WTC11 (cell line): ENCODE measurements around the gene CFAP99. TPM values are rescaled to one million over a fixed set of nuclear protein-coding genes. Genes with fewer than 3 reads are reported as not detected.

Experiments
- ATAC-seq: fragments of 200-7000 bp; cut with Tn5 transposase; 2 replicates; pipeline ENCODE4 v1.10.0; 2021; ENCODE audit warnings: mild to moderate bottlenecking, moderate library complexity
- CTCF ChIA-PET: fragments of 300-600 bp; sonication (Branson Sonifier 250); formaldehyde crosslinking; loops from one replicate; lab custom pipeline; 2021; ENCODE audit warnings: antibody characterized with exemption; lab: Charles Lee
- POLR2A ChIA-PET: fragments of 350-600 bp; sonication (Branson Sonifier 250); formaldehyde crosslinking; loops from one replicate; lab custom pipeline; 2021; ENCODE audit warnings: antibody characterized with exemption; lab: Charles Lee
- DNase-seq: peaks from one replicate; pipeline ENCODE4 v3.0.0; 2021; ENCODE audit warnings: low spot score
- H3K27ac Mint-ChIP-seq: 2 replicates; pipeline ENCODE4 v1.8.0; 2021; ENCODE audit warnings: mixed read lengths
- H3K27me3 Mint-ChIP-seq: 2 replicates; pipeline ENCODE4 v1.8.0; 2021; ENCODE audit warnings: low read depth, mild to moderate bottlenecking, moderate library complexity, mixed read lengths
- H3K36me3 Mint-ChIP-seq: 2 replicates; pipeline ENCODE4 v1.8.0; 2021; ENCODE audit warnings: mixed read lengths
- H3K4me1 Mint-ChIP-seq: 2 replicates; pipeline ENCODE4 v1.8.0; 2022; ENCODE audit warnings: mixed read lengths
- H3K4me3 Mint-ChIP-seq: 2 replicates; pipeline ENCODE4 v1.8.0; 2021; ENCODE audit warnings: mild to moderate bottlenecking, moderate library complexity, mixed read lengths
- H3K9me3 Mint-ChIP-seq: 2 replicates; pipeline ENCODE4 v1.8.0; 2021; ENCODE audit warnings: mixed read lengths
- ELF4 ChIP-seq: sonication (generic); formaldehyde crosslinking; IDR thresholded peaks from 2 replicates; pipeline ENCODE4 v1.8.1; 2022; ENCODE audit warnings: low read depth, mild to moderate bottlenecking, moderate library complexity, missing genetic modification reagents
- HMGXB4 ChIP-seq: sonication (generic); formaldehyde crosslinking; IDR thresholded peaks from 2 replicates; pipeline ENCODE4 v1.8.1; 2023; ENCODE audit warnings: mild to moderate bottlenecking, moderate library complexity, missing genetic modification reagents
- IRF1 ChIP-seq: sonication (generic); formaldehyde crosslinking; IDR thresholded peaks from 2 replicates; pipeline ENCODE4 v1.8.0; 2023; ENCODE audit warnings: missing genetic modification reagents
- IRF2 ChIP-seq: sonication (generic); formaldehyde crosslinking; IDR thresholded peaks from 2 replicates; pipeline ENCODE4 v1.8.0; 2022; ENCODE audit warnings: low read depth, missing genetic modification reagents, borderline replicate concordance
- MAX ChIP-seq: sonication (generic); formaldehyde crosslinking; IDR thresholded peaks from 2 replicates; pipeline ENCODE4 v1.8.0; 2022; ENCODE audit warnings: mild to moderate bottlenecking, missing genetic modification reagents
- NFYB ChIP-seq: sonication (generic); formaldehyde crosslinking; conservative IDR thresholded peaks from 2 replicates; pipeline ENCODE4 v1.8.0; 2022; ENCODE audit warnings: low read depth, missing genetic modification reagents
- NR2C2 ChIP-seq: sonication (generic); formaldehyde crosslinking; IDR thresholded peaks from 2 replicates; pipeline ENCODE4 v1.8.0; 2022; ENCODE audit warnings: mild to moderate bottlenecking, missing genetic modification reagents
- NR3C1 ChIP-seq: sonication (generic); formaldehyde crosslinking; conservative IDR thresholded peaks from 2 replicates; pipeline ENCODE4 v1.8.1; 2023; ENCODE audit warnings: low read depth, mild to moderate bottlenecking, missing genetic modification reagents
- RELA ChIP-seq: sonication (generic); formaldehyde crosslinking; IDR thresholded peaks from 2 replicates; pipeline ENCODE4 v1.8.1; 2022; ENCODE audit warnings: missing genetic modification reagents, mild to moderate bottlenecking, borderline replicate concordance
- RORB ChIP-seq: fragments of 250-450 bp; sonication (Bioruptor Pico); IDR thresholded peaks from 2 replicates; pipeline ENCODE4 v1.9.0; 2021; ENCODE audit warnings: mild to moderate bottlenecking
- STAT6 ChIP-seq: sonication (generic); formaldehyde crosslinking; conservative IDR thresholded peaks from 2 replicates; pipeline ENCODE4 v1.8.1; 2023; ENCODE audit warnings: mild to moderate bottlenecking, low read depth, missing genetic modification reagents, moderate library complexity
- TEAD4 ChIP-seq: sonication (generic); formaldehyde crosslinking; IDR thresholded peaks from 2 replicates; pipeline ENCODE4 v1.8.0; 2022; ENCODE audit warnings: mild to moderate bottlenecking, missing genetic modification reagents
- TP53 ChIP-seq: sonication (generic); formaldehyde crosslinking; IDR thresholded peaks from 2 replicates; pipeline ENCODE4 v1.8.1; 2023; ENCODE audit warnings: mild to moderate bottlenecking, missing genetic modification reagents
- ZBTB43 ChIP-seq: sonication (generic); formaldehyde crosslinking; IDR thresholded peaks from 2 replicates; pipeline ENCODE4 v1.8.1; 2023; ENCODE audit warnings: mild to moderate bottlenecking, missing genetic modification reagents
- ZNF138 ChIP-seq: sonication (generic); formaldehyde crosslinking; conservative IDR thresholded peaks from 2 replicates; pipeline ENCODE4 v1.8.1; 2022; ENCODE audit warnings: mild to moderate bottlenecking, moderate library complexity, missing genetic modification reagents
- ZNF263 ChIP-seq: sonication (generic); formaldehyde crosslinking; IDR thresholded peaks from 2 replicates; pipeline ENCODE4 v1.8.1; 2022; ENCODE audit warnings: low read depth, mild to moderate bottlenecking, moderate library complexity, missing genetic modification reagents
- ZNF423 ChIP-seq: fragments of 250-450 bp; sonication (Bioruptor Pico); IDR thresholded peaks from 2 replicates; pipeline ENCODE4 v2.1.2; 2022; ENCODE audit warnings: mild to moderate bottlenecking, moderate library complexity
- ZNF532 ChIP-seq: fragments of 250-450 bp; sonication (Bioruptor Pico); IDR thresholded peaks from 2 replicates; pipeline ENCODE4 v1.9.0; 2021; ENCODE audit warnings: mild to moderate bottlenecking, borderline replicate concordance
- total RNA-seq: library from RNA; stranded (reverse); gene quantifications from 3 replicates; pipeline ENCODE4 v1.2.3, GENCODE V29; 2021

Gene CFAP99
- total RNA-seq, 1 experiment from 2014 or later = not detected

GRCh38 chr4:2441393-2442174, 22.8 kb downstream of the CFAP99 start (continued):
- TF ChIP-seq STAT6 = no peak
- TF ChIP-seq NR3C1 (CRISPR knock-in tag) = no peak
- peak; percentile 98 for TF ChIP-seq ZNF423 (CRISPR knock-in tag)
- TF ChIP-seq MAX (CRISPR knock-in tag) = 0 out of 2 replicates have a peak, but pooled peaks have one; percentile 55
- TF ChIP-seq ZNF532 = no peak
- no peak for TF ChIP-seq IRF2 (CRISPR knock-in tag)
- peak; percentile 79 for TF ChIP-seq HMGXB4 (CRISPR knock-in tag)
- TF ChIP-seq TEAD4 = no peak

- Mint-ChIP-seq H3K4me1 (peaks cover 2% of the 10 kb centered on the region; the same call in 1 of the 2 replicates), H3K36me3 (no peaks in the 10 kb centered on the region), H3K9me3 (no peaks in the 10 kb centered on the region), H3K27ac (no peak overlapping the region), H3K27me3 (no peaks in the 10 kb centered on the region; the same call in 1 of the 2 replicates), H3K4me3 (no peak overlapping the region)
- DNase-seq (no peak), ATAC-seq (peak; percentile 56)
- POLR2A ChIA-PET = interaction anchor here (0.9 kb wide), 1 partner anchor 41 kb away, joined by 3 read pairs; no protein-coding TSS in a partner anchor
- CTCF ChIA-PET = interaction anchor here (0.6 to 3.4 kb wide), 47 partner anchors 9 to 521 kb away, joined by 3 to 44 read pairs (median 6); partner anchors contain the start of genes CFAP99, FAM193A, GRK4 and HAUS3
- TF ChIP-seq NR2C2 (CRISPR knock-in tag) (no peak), ZNF138 (CRISPR knock-in tag) (no peak), RELA (no peak), ZNF263 (no peak), TP53 (CRISPR knock-in tag) (no peak), ELF4 (CRISPR knock-in tag) (no peak), STAT6 (no peak), IRF1 (CRISPR knock-in tag) (no peak), RORB (CRISPR knock-in tag) (no peak), NFYB (no peak), ZBTB43 (no peak)
These were observed 23.6 kb downstream of the CFAP99 start for GRCh38 chr4:2442175-2442993.
